HCT116 (cell line): ENCODE data around the gene CTNNB1. TPM values are rescaled to one million over a fixed set of nuclear protein-coding genes. Genes with fewer than 3 reads are reported as not detected.

Experiments used
- ATAC-seq: fragments of 200-7000 bp; cut with Tn5 transposase; 2 replicates; pipeline ENCODE4 v1.9.1; 2020; ENCODE audit warnings: mild to moderate bottlenecking, moderate library complexity
- BruUV-seq: library from RNA; stranded (reverse); fragments of 400-500 nt; replicated peaks from 2 replicates; lab custom pipeline; 2021; lab: Mats Ljungman, UMichigan
- CTCF ChIA-PET: fragments of 300-600 bp; sonication (Branson Sonifier 250); formaldehyde crosslinking; loops from one replicate; lab custom pipeline; 2021; ENCODE audit warnings: antibody characterized with exemption; lab: Charles Lee
- POLR2A ChIA-PET: fragments of 300-600, 350-600 bp; sonication (Branson Sonifier 250); formaldehyde crosslinking; loops from one replicate; lab custom pipeline; 2021; ENCODE audit warnings: antibody characterized with exemption; lab: Charles Lee
- RAD21 ChIA-PET, 2 experiments: fragments of 300-600 bp; sonication (Branson Sonifier 250); formaldehyde crosslinking; loops; one replicate each; lab custom pipeline; 2023; ENCODE audit warnings: low total read pairs in 2 of 2; ENCODE audit not compliant: uncharacterized antibody in 2 of 2, unreplicated experiment in 2 of 2, low non-redundant PET in 1 of 2; lab: Charles Lee
- DNase-seq: peaks from one replicate; pipeline ENCODE4 v3.0.0-alpha.2; 2010; ENCODE audit warnings: low read depth, low spot score
- H2AFZ ChIP-seq: fragments of 200-600 bp; shearing (Covaris generic), sonication (generic); 2 replicates; pipeline ENCODE4 v1.6.1; 2017; ENCODE audit warnings: low read depth, mixed run types, mixed read lengths, antibody characterized with exemption, low read length; ENCODE audit not compliant: poor library complexity, severe bottlenecking
- H3K27ac ChIP-seq: 2 replicates; pipeline ENCODE4 v1.5.1; 2012; ENCODE audit warnings: low read depth, low read length
- H3K27me3 ChIP-seq: fragments of 200-600 bp; sonication (generic); 2 replicates; pipeline ENCODE4 v1.6.1; 2016; ENCODE audit warnings: mixed run types, low read length, mixed read lengths; ENCODE audit not compliant: insufficient read depth
- H3K36me3 ChIP-seq, 2 experiments: fragments of 200-500 bp in 1 of 2; fragments of 200-600 bp in 1 of 2; sonication (Bioruptor generic) in 1 of 2; sonication (generic) in 1 of 2; 2 replicates each; pipeline versions ENCODE4 v1.5.1 to v1.6.1; 2014 to 2016; ENCODE audit warnings: low read length in 2 of 2, inconsistent platforms in 1 of 2, mixed read lengths in 1 of 2, mixed run types in 1 of 2; ENCODE audit not compliant: insufficient read depth in 2 of 2, control insufficient read depth in 1 of 2
- H3K4me1 ChIP-seq, 2 experiments: fragments of 200-600 bp in 1 of 2; sonication (generic) in 1 of 2; 2 replicates each; pipeline versions ENCODE4 v1.5.1 to v1.6.1; 2012 to 2017; ENCODE audit warnings: low read length in 2 of 2, inconsistent platforms in 1 of 2, mild to moderate bottlenecking in 1 of 2, mixed read lengths in 1 of 2, mixed run types in 1 of 2, moderate library complexity in 1 of 2; ENCODE audit not compliant: insufficient read depth in 2 of 2, control insufficient read depth in 1 of 2
- H3K4me2 ChIP-seq: fragments of 200-600 bp; sonication (generic); 2 replicates; pipeline ENCODE4 v1.6.1; 2017; ENCODE audit warnings: mixed run types, low read length, mixed read lengths
- H3K4me3 ChIP-seq, 2 experiments: fragments of 200-600 bp in 1 of 2; sonication (generic) in 1 of 2; replicated peaks in 1 of 2; 2 replicates each; pipeline ENCODE4 v1.5.1; 2011 to 2016; ENCODE audit warnings: low read length in 2 of 2, control low read depth in 1 of 2, low read depth in 1 of 2, mild to moderate bottlenecking in 1 of 2, mixed read lengths in 1 of 2, mixed run types in 1 of 2
- H3K79me2 ChIP-seq: fragments of 200-600 bp; sonication (generic); 2 replicates; pipeline ENCODE4 v1.6.1; 2017; ENCODE audit warnings: mild to moderate bottlenecking, mixed run types, low read length, moderate library complexity, mixed read lengths; ENCODE audit not compliant: insufficient read depth
- H3K9ac ChIP-seq: fragments of 200-600 bp; sonication (generic); 2 replicates; pipeline ENCODE4 v1.6.1; 2016; ENCODE audit warnings: low read length, mixed read lengths
- H3K9me2 ChIP-seq: fragments of 200-600 bp; sonication (generic), shearing (Covaris generic); 2 replicates; pipeline ENCODE4 v1.6.1; 2017; ENCODE audit warnings: mixed run types, mild to moderate bottlenecking, moderate library complexity; ENCODE audit not compliant: insufficient read depth
- H3K9me3 ChIP-seq, 2 experiments: fragments of 200-500 bp in 1 of 2; fragments of 200-600 bp in 1 of 2; sonication (Bioruptor generic) in 1 of 2; sonication (generic) in 1 of 2; 2 replicates each; pipeline ENCODE4 v1.6.1; 2014 to 2017; ENCODE audit warnings: low read length in 2 of 2, mixed read lengths in 2 of 2, inconsistent platforms in 1 of 2, low read depth in 1 of 2, mild to moderate bottlenecking in 1 of 2, mixed run types in 1 of 2, moderate library complexity in 1 of 2; ENCODE audit not compliant: control insufficient read depth in 1 of 2, insufficient read depth in 1 of 2
- H4K20me1 ChIP-seq: fragments of 200-600 bp; sonication (generic), shearing (Covaris generic); 2 replicates; pipeline ENCODE4 v1.6.1; 2017; ENCODE audit warnings: mixed run types, mild to moderate bottlenecking, moderate library complexity; ENCODE audit not compliant: insufficient read depth
- CBX3 ChIP-seq: IDR thresholded peaks from 2 replicates; pipeline ENCODE4 v1.6.1; 2012; ENCODE audit warnings: low read depth
- CEBPB ChIP-seq: IDR thresholded peaks from 2 replicates; pipeline ENCODE4 v1.6.1; 2012; ENCODE audit warnings: low read depth
- ELF1 ChIP-seq: IDR thresholded peaks from 2 replicates; pipeline ENCODE4 v1.6.1; 2012; ENCODE audit warnings: low read depth, borderline replicate concordance
- EZH2 ChIP-seq: fragments of 200-600 bp; sonication (generic); IDR thresholded peaks from 2 replicates; pipeline ENCODE4 v1.6.1; 2017; ENCODE audit warnings: antibody characterized with exemption, mixed run types
- EZH2phosphoT487 ChIP-seq: fragments of 200-600 bp; IDR thresholded peaks from 2 replicates; pipeline ENCODE4 v1.6.1; 2018; ENCODE audit warnings: antibody characterized with exemption, borderline replicate concordance
- FOSL1 ChIP-seq: IDR thresholded peaks from 2 replicates; pipeline ENCODE4 v1.6.1; 2012; ENCODE audit warnings: low read depth
- JUND ChIP-seq: IDR thresholded peaks from 2 replicates; pipeline ENCODE4 v1.6.1; 2012
- POLR2A ChIP-seq: IDR thresholded peaks from 2 replicates; pipeline ENCODE4 v1.7.0; 2011; ENCODE audit warnings: borderline replicate concordance; ENCODE audit not compliant: insufficient read depth, insufficient read length; ENCODE audit errors: extremely low read depth
- RAD21 ChIP-seq: IDR thresholded peaks from 2 replicates; pipeline ENCODE4 v1.6.1; 2012; ENCODE audit warnings: low read depth, mild to moderate bottlenecking
- REST ChIP-seq: IDR thresholded peaks from 2 replicates; pipeline ENCODE4 v1.6.1; 2012; ENCODE audit warnings: low read depth
- TCF7L2 ChIP-seq: IDR thresholded peaks from 2 replicates; pipeline ENCODE4 v1.7.0; 2011; ENCODE audit warnings: borderline replicate concordance, inconsistent platforms; ENCODE audit not compliant: insufficient read depth, insufficient read length; ENCODE audit errors: extremely low read depth
- YY1 ChIP-seq: IDR thresholded peaks from 2 replicates; pipeline ENCODE4 v1.6.1; 2011; ENCODE audit warnings: low read length, low read depth, moderate library complexity, mild to moderate bottlenecking; ENCODE audit not compliant: insufficient replicate concordance; ENCODE audit errors: extremely low read depth
- intact Hi-C: fragments of 100-400 bp; cut with micrococcal nuclease; formaldehyde crosslinking; loops from 2 replicates; pipeline ENCODE4 v1.10.0; 2022
- total RNA-seq: library from RNA; stranded (reverse); gene quantifications from one replicate; pipeline ENCODE4 v1.2.1, GENCODE V29; 2021; ENCODE audit not compliant: unreplicated experiment
- TF ChIP-seq, protein P1 (sequence below): IDR thresholded peaks from 2 replicates; pipeline ENCODE4 v1.6.1; 2012
- TF ChIP-seq, protein P2 (sequence below): IDR thresholded peaks from 2 replicates; pipeline ENCODE4 v1.6.1; 2011; ENCODE audit warnings: mild to moderate bottlenecking, low read length, moderate library complexity; ENCODE audit not compliant: insufficient replicate concordance; ENCODE audit errors: extremely low read depth

The CTNNB1 gene
- total RNA-seq, 1 experiment from 2014 or later, result 265 TPM

- peaks cover 45% of the 10 kb centered on the region for H3K27me3 ChIP-seq
- no peak overlapping the region for H3K4me3 ChIP-seq
- CTCF ChIA-PET, result no interaction called here
- no peak overlapping the region for H3K27ac ChIP-seq
- TF ChIP-seq EZH2, result no peak
- no peak for TF ChIP-seq YY1
- no peak for TF ChIP-seq POLR2A
- TF ChIP-seq, protein P1, sequence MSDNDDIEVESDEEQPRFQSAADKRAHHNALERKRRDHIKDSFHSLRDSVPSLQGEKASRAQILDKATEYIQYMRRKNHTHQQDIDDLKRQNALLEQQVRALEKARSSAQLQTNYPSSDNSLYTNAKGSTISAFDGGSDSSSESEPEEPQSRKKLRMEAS, result no peak
- TF ChIP-seq TCF7L2, result no peak
- no peak for TF ChIP-seq RAD21
- TF ChIP-seq ELF1, result no peak
- TF ChIP-seq FOSL1, result no peak
- TF ChIP-seq EZH2phosphoT487, result no peak
- no peak for TF ChIP-seq CBX3
- no peak for TF ChIP-seq REST
- no peak for TF ChIP-seq CEBPB
- TF ChIP-seq, protein P2, sequence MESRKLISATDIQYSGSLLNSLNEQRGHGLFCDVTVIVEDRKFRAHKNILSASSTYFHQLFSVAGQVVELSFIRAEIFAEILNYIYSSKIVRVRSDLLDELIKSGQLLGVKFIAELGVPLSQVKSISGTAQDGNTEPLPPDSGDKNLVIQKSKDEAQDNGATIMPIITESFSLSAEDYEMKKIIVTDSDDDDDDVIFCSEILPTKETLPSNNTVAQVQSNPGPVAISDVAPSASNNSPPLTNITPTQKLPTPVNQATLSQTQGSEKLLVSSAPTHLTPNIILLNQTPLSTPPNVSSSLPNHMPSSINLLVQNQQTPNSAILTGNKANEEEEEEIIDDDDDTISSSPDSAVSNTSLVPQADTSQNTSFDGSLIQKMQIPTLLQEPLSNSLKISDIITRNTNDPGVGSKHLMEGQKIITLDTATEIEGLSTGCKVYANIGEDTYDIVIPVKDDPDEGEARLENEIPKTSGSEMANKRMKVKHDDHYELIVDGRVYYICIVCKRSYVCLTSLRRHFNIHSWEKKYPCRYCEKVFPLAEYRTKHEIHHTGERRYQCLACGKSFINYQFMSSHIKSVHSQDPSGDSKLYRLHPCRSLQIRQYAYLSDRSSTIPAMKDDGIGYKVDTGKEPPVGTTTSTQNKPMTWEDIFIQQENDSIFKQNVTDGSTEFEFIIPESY, result no peak
- no peak for TF ChIP-seq JUND
- DNase-seq (no peak), ATAC-seq (no peak)
- POLR2A ChIA-PET, result no interaction called here
- no peak overlapping the region for H2AFZ ChIP-seq
- RAD21 ChIA-PET, result no interaction called here
- no peaks in the 10 kb centered on the region for H3K9me2 ChIP-seq
- BruUV-seq, result no TSS peak
- no peak overlapping the region for H3K9ac ChIP-seq
- H3K79me2 ChIP-seq, result no peaks in the 10 kb centered on the region
- H3K4me2 ChIP-seq, result no peak overlapping the region
- no peaks in the 10 kb centered on the region for H4K20me1 ChIP-seq
- H3K9me3 ChIP-seq, result no peaks in the 10 kb centered on the region
- intact Hi-C loops, result no loop called here
- H3K36me3 ChIP-seq, result no peaks in the 10 kb centered on the region
- no peaks in the 10 kb centered on the region for H3K4me1 ChIP-seq
Observed at GRCh38 chr3:41178576-41178975, 20.7 kb upstream of the CTNNB1 start.
